ENCODE measurements around the gene FBXO11.
"Not testable (repeated sequence)": the region's sequence is repeated elsewhere in the genome, so short reads cannot be mapped to it uniquely, and the experiment has no call there.

The FBXO11 gene

DNA sequence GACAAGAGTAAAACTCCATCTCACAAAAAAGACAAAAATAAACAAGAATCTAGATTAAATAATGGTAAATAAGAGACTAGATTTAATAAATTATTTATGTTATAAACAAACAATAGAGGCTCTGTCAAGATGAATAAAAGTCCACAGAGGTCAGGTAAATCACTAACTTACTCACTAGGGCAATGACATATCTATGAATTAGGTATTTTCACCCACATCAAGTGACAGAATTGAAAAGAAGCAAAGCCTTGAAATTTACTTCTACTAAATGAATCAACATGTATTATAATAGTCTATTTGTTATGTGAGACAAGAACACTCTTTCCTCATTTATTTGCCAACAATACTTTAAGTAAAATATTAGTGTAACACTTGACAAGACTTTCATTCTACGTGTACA is 41.7 kb downstream of the FBXO11 start:
- TF ChIP-seq, protein P1, sequence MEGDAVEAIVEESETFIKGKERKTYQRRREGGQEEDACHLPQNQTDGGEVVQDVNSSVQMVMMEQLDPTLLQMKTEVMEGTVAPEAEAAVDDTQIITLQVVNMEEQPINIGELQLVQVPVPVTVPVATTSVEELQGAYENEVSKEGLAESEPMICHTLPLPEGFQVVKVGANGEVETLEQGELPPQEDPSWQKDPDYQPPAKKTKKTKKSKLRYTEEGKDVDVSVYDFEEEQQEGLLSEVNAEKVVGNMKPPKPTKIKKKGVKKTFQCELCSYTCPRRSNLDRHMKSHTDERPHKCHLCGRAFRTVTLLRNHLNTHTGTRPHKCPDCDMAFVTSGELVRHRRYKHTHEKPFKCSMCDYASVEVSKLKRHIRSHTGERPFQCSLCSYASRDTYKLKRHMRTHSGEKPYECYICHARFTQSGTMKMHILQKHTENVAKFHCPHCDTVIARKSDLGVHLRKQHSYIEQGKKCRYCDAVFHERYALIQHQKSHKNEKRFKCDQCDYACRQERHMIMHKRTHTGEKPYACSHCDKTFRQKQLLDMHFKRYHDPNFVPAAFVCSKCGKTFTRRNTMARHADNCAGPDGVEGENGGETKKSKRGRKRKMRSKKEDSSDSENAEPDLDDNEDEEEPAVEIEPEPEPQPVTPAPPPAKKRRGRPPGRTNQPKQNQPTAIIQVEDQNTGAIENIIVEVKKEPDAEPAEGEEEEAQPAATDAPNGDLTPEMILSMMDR (conservative IDR thresholded peaks at IDR 0.05; ENCODE audit: low read depth, low read length), result no peak
- H3K4me3 ChIP-seq (ENCODE audit: low read depth, low read length), result no peak overlapping the region
- no peak for DNase-seq (ENCODE audit: low read depth)

DNA sequence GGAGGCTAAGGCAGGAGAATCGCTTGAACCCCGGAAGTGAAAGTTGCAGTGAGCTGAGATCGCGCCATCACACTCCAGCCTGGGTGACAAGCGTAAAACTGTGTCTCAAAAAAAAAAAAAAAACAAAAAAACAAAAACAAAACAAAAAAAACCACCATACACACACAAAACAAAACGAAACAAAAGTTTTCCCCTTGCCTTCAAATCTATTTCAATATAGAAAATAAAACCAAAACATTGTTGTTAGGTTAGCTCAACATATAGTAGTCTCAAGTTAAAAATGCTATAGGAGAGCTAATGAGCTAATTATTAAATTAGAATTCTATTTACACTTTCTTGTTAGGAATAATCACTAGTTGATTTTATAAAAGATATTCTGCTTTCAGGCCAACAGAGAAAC is 43.3 kb downstream of the FBXO11 start:
- no peak overlapping the region for H3K4me3 ChIP-seq (ENCODE audit: low read depth, low read length)
- TF ChIP-seq, protein P1 (conservative IDR thresholded peaks at IDR 0.05; ENCODE audit: low read depth, low read length), result no peak
- no peak for DNase-seq (ENCODE audit: low read depth)

DNA sequence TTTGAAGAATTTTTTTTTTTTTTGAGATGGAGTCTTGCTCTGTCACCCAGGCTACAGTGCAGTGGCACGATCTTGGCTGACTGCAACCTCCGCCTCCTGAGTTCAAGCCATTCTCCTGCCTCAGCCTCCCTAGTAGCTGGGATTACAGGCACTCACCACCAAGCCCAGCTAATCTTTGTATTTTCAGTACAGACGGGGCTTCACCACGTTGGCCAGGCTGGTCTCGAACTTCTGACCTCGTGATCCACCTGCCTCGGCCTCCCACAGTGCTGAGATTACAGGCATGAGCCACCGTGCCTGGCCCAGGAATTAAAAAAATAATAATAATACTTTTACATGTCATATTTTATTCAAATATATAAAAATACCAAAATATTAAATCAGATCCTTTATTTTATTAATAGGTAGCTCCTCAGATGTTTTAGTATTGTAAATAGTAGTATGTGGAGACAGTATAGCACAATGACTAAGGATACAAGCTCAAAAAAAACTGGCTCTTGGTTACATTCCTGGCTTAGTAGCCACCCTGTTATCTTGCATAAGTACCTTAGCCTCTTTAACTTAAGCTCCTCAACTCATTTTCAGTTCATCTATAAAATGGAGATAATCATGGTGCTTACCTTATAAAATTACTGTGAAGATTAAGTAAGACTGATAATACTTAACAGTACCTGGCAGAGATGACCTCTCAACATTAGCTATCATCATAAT is 53.1 kb downstream of the FBXO11 start:
- DNase-seq (ENCODE audit: low read depth), result peak; percentile 55
- not testable (repeated sequence) for H3K4me3 ChIP-seq (ENCODE audit: low read depth, low read length)

DNA sequence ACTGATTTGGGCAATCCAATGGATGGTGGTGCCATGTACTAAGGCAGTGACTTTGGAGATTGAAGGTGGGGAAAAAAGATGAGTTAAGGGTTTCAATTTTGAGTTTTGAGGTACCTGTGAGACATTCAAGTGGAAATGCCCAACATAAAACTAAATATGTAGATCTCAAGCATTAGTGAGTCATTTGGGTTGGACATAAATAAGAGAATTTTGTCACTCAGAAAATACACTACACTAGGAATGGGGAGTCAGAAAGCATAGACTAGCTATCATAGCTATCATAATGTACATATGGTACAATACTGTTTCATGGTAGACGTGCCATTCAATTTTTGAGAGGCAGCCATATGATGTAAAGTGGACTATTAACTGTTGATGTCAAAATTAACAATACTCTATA is 56.1 kb downstream of the FBXO11 start:
- TF ChIP-seq, protein P1 (conservative IDR thresholded peaks at IDR 0.05; ENCODE audit: low read depth, low read length), result no peak
- H3K4me3 ChIP-seq (ENCODE audit: low read depth, low read length), result no peak overlapping the region
- no peak for DNase-seq (ENCODE audit: low read depth)

DNA sequence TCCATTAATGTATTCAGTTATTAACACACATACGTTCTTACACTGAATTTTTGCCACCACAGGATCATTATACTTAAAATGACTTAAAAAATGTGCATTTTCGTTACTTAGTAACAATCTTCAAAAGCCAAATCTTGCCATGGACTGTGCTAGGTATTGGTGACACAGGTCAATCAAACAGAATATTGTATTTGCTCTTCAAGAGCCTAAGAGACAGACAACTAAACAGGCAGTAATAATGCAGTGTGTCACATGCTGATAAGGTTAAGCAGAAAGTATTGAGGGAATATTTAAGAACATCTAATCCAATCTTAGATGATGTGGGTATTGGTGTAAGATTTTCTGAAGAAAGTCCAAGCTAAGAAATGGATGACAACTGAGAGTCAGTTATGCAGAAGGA is 56.9 kb downstream of the FBXO11 start:
- DNase-seq (ENCODE audit: low read depth), result no peak
- TF ChIP-seq, protein P1 (conservative IDR thresholded peaks at IDR 0.05; ENCODE audit: low read depth, low read length), result no peak
- no peak overlapping the region for H3K4me3 ChIP-seq (ENCODE audit: low read depth, low read length)

DNA sequence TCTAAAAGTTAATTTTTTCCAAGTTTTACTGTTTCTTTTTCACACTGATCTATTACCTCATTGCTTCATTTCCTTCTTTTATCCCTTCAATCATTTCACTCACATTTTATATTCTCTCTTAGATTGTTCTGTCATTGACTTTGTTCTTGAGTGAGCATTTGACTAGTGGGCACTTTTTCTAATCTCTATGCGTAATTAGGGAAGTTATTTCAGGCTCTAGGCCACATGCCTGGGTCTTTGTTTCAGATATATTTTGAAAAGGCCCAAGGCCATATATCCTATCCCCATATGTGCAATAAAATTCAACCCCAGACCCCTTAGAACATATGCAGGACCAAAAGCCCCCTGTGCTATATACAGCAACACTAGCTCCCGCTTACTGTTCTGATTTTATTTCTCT is 62.1 kb downstream of the FBXO11 start:
- no peak overlapping the region for H3K4me3 ChIP-seq (ENCODE audit: low read depth, low read length)
- no peak for DNase-seq (ENCODE audit: low read depth)
- TF ChIP-seq, protein P1 (conservative IDR thresholded peaks at IDR 0.05; ENCODE audit: low read depth, low read length), result no peak

DNA sequence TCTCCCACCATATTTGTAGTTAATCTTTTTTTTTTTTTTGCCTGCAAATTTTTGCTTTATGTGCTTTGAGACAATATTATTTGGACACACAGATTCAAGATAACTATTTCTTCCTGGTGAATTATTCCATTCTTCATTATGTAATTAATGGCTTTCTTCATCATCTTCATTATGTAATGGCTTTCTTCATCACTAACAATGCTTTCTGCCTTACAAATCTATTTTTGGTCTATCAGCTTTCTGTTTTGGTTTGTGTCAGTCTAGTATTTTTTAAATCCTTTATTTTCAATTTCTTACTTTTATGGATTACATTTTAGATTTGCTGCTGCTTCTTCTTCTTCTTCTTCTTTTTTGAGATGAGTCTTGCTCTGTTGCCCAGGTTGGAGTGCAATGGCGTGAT is 62.9 kb downstream of the FBXO11 start:
- TF ChIP-seq, protein P1 (conservative IDR thresholded peaks at IDR 0.05; ENCODE audit: low read depth, low read length), result no peak
- no peak overlapping the region for H3K4me3 ChIP-seq (ENCODE audit: low read depth, low read length)
- DNase-seq (ENCODE audit: low read depth), result no peak
